Choroid plexus epithelial cell (primary cell): Measurements from ENCODE around the gene CR2.
"Not testable (repeated sequence)": the region's sequence is repeated elsewhere in the genome, so short reads cannot be mapped to it uniquely, and the experiment has no call there.

Source experiments
- DNase-seq: peaks from one replicate; pipeline ENCODE4 v3.0.0-alpha.2; 2010; ENCODE audit warnings: low read depth
- H3K4me3 ChIP-seq: 2 replicates; pipeline ENCODE4 v1.5.1; 2011; ENCODE audit warnings: low read depth, mild to moderate bottlenecking, control low read depth, low read length, moderate library complexity
- CTCF ChIP-seq: conservative IDR thresholded peaks from 2 replicates; pipeline ENCODE4 v1.5.1; 2011; ENCODE audit warnings: low read depth, mild to moderate bottlenecking, control low read depth, inconsistent platforms, low read length, moderate library complexity

Gene CR2

GRCh38 chr1:207493212-207493611, 39.1 kb downstream of the CR2 start:
- TF ChIP-seq CTCF: no peak
- no peak overlapping the region for H3K4me3 ChIP-seq
- DNase-seq: no peak

- no peak for TF ChIP-seq CTCF
- no peak for DNase-seq
- no peak overlapping the region for H3K4me3 ChIP-seq
These were observed 40.0 kb downstream of the CR2 start for GRCh38 chr1:207494171-207494570.

- not testable (repeated sequence) for H3K4me3 ChIP-seq, DNase-seq
These were observed 41.2 kb downstream of the CR2 start for GRCh38 chr1:207495281-207495680.

- H3K4me3 ChIP-seq: peak within 1 kb of the TSS; percentile 14
- peak; percentile 2 for DNase-seq
- no peak for TF ChIP-seq CTCF
These were observed 42.0 kb downstream of the CR2 start, which contains the start of gene CR1 for GRCh38 chr1:207495801-207496792. CR1 (plus strand) TSS chr1:207496157; CDS start chr1:207496268, 111 bp downstream.

GRCh38 chr1:207497941-207498340, 43.8 kb downstream of the CR2 start:
- no peak overlapping the region for H3K4me3 ChIP-seq
- no peak for TF ChIP-seq CTCF
- no peak for DNase-seq

GRCh38 chr1:207499573-207499972, 45.4 kb downstream of the CR2 start:
- peak; percentile 83 for TF ChIP-seq CTCF
- DNase-seq: peak; percentile 86
- H3K4me3 ChIP-seq: no peak overlapping the region

- no peak for DNase-seq
- no peak for TF ChIP-seq CTCF
- H3K4me3 ChIP-seq: no peak overlapping the region
These were observed 46.2 kb downstream of the CR2 start for GRCh38 chr1:207500306-207500705.
